ENCODE results near the gene ZNF451.

ZNF451 gene

GRCh38 chr6:57215260-57215659 lies 125.3 kb downstream of the ZNF451 start:
- no peak for DNase-seq

- no peak for DNase-seq
Observed at GRCh38 chr6:57216235-57217101, 126.5 kb downstream of the ZNF451 start.

- no peak for DNase-seq
Observed at GRCh38 chr6:57217270-57217669, 127.3 kb downstream of the ZNF451 start.
